Measurements from ENCODE around the gene CNKSR3. TPM values are rescaled to one million over a fixed set of nuclear protein-coding genes. Genes with fewer than 3 reads are reported as not detected.

Gene CNKSR3
- polyA plus RNA-seq, 6 donors from 2014 or later, result not detected

- peaks cover 22 to 32% (median 26%) of the 10 kb centered on the region in 3 donors for H3K4me1 Mint-ChIP-seq
- peaks cover 0 to 10% (median 2%) of the 10 kb centered on the region in 7 donors for H3K9me3 Mint-ChIP-seq
- peak overlapping the region in 1 of 8 donors; percentile 17 for H3K4me3 Mint-ChIP-seq
- ATAC-seq (ENCODE audit: low read depth in 2 of 2) (peak; percentile 69 to 75), DNase-seq (peak; percentile 25)
- H3K27ac Mint-ChIP-seq, result no peak overlapping the region
- H3K27me3 Mint-ChIP-seq, result peaks cover 5 to 13% (median 6%) of the 10 kb centered on the region in 3 donors
- H3K36me3 Mint-ChIP-seq, result peaks cover 0 to 10% of the 10 kb centered on the region in 2 donors
Observed at GRCh38 chr6:154352898-154353585, 157.4 kb downstream of the CNKSR3 start.

- Mint-ChIP-seq H3K4me1 (peaks cover 14 to 16% (median 15%) of the 10 kb centered on the region in 3 donors), H3K27ac (no peak overlapping the region), H3K4me3 (no peak overlapping the region), H3K27me3 (peaks cover 5 to 13% (median 11%) of the 10 kb centered on the region in 3 donors), H3K36me3 (peaks cover 0 to 10% of the 10 kb centered on the region in 2 donors), H3K9me3 (peaks cover 4 to 12% (median 9%) of the 10 kb centered on the region in 7 donors)
- ATAC-seq (ENCODE audit: low read depth in 2 of 2), result no peak
- DNase-seq, result no peak
Observed at GRCh38 chr6:154350293-154350692, 160.2 kb downstream of the CNKSR3 start.

- Mint-ChIP-seq H3K27me3 (peaks cover 0 to 10% (median 7%) of the 10 kb centered on the region in 3 donors), H3K4me1 (peaks cover 0 to 2% (median 2%) of the 10 kb centered on the region in 3 donors)
Observed at GRCh38 chr6:154347981-154348380, 162.5 kb downstream of the CNKSR3 start.

GRCh38 chr6:154345811-154346210 is 164.7 kb downstream of the CNKSR3 start:
- H3K9me3 Mint-ChIP-seq, result peaks cover 3 to 20% (median 7%) of the 10 kb centered on the region in 7 donors
- ATAC-seq (ENCODE audit: low read depth in 2 of 2) (no peak), DNase-seq (no peak)
- no peaks in the 10 kb centered on the region for H3K4me1 Mint-ChIP-seq
- H3K36me3 Mint-ChIP-seq, result no peaks in the 10 kb centered on the region
- peaks cover 0 to 16% (median 7%) of the 10 kb centered on the region in 3 donors for H3K27me3 Mint-ChIP-seq
- H3K27ac Mint-ChIP-seq, result no peak overlapping the region
- H3K4me3 Mint-ChIP-seq, result no peak overlapping the region

More at GRCh38 chr6:154347981-154348380, 162.5 kb downstream of the CNKSR3 start:
- Mint-ChIP-seq H3K9me3 (peaks cover 3 to 20% (median 7%) of the 10 kb centered on the region in 7 donors), H3K36me3 (no peaks in the 10 kb centered on the region), H3K4me3 (no peak overlapping the region), H3K27ac (no peak overlapping the region)
- no peak for DNase-seq
- no peak for ATAC-seq (ENCODE audit: low read depth in 2 of 2)

GRCh38 chr6:154343473-154344308 is 166.8 kb downstream of the CNKSR3 start:
- H3K4me1 Mint-ChIP-seq, result no peaks in the 10 kb centered on the region
- ATAC-seq (ENCODE audit: low read depth in 2 of 2), result no peak
- H3K27me3 Mint-ChIP-seq, result peaks cover 0 to 16% (median 7%) of the 10 kb centered on the region in 3 donors
- peaks cover 3 to 20% (median 7%) of the 10 kb centered on the region in 7 donors for H3K9me3 Mint-ChIP-seq
- no peak overlapping the region for H3K4me3 Mint-ChIP-seq
- no peaks in the 10 kb centered on the region for H3K36me3 Mint-ChIP-seq
- DNase-seq, result no peak
- no peak overlapping the region for H3K27ac Mint-ChIP-seq

GRCh38 chr6:154341871-154342270 is 168.6 kb downstream of the CNKSR3 start:
- Mint-ChIP-seq H3K4me3 (no peak overlapping the region), H3K27ac (no peak overlapping the region), H3K4me1 (no peaks in the 10 kb centered on the region), H3K36me3 (no peaks in the 10 kb centered on the region), H3K27me3 (peaks cover 0 to 16% (median 7%) of the 10 kb centered on the region in 3 donors), H3K9me3 (peaks cover 3 to 18% (median 5%) of the 10 kb centered on the region in 7 donors)
- DNase-seq, result no peak
- ATAC-seq (ENCODE audit: low read depth in 2 of 2), result no peak

- no peaks in the 10 kb centered on the region for H3K4me1 Mint-ChIP-seq
- H3K36me3 Mint-ChIP-seq, result no peaks in the 10 kb centered on the region
- peaks cover under 1 to 13% (median 2%) of the 10 kb centered on the region in 7 donors for H3K9me3 Mint-ChIP-seq
- ATAC-seq (ENCODE audit: low read depth in 2 of 2) (no peak), DNase-seq (no peak)
- H3K27ac Mint-ChIP-seq, result no peak overlapping the region
- H3K4me3 Mint-ChIP-seq, result no peak overlapping the region
- peaks cover 0 to 16% (median 7%) of the 10 kb centered on the region in 3 donors for H3K27me3 Mint-ChIP-seq
Observed at GRCh38 chr6:154341336-154341735, 169.1 kb downstream of the CNKSR3 start.

Other genes with a start within 250 kb of the CNKSR3 start
- 1 to 10 TPM in 1 of 6 donors, under 1 TPM in 3, not detected in 2; 0.13 to 1.0 (median 0.44) TPM for gene IPCEF1, start 153.9 kb downstream of the CNKSR3 start, polyA plus RNA-seq (ENCODE audit: low read depth in 6 of 6)
- gene SCAF8, start 222.7 kb upstream of the CNKSR3 start, polyA plus RNA-seq (ENCODE audit: low read depth in 6 of 6), result 10 to 100 TPM; 11.2 to 25.4 (median 14.0) TPM